HepG2 (cell line): ENCODE results near the gene CAPZB. TPM values are rescaled to one million over a fixed set of nuclear protein-coding genes. Genes with fewer than 3 reads are reported as not detected.
A peak's percentile ranks its signal among the peaks of the same experiment; 100 is the strongest.

Experiments used
- CBFB ChIP-seq: sonication (generic); formaldehyde crosslinking; IDR thresholded peaks from 2 replicates; pipeline ENCODE4 v1.4.0; 2020; ENCODE audit warnings: missing genetic modification reagents
- ELF3 ChIP-seq: IDR thresholded peaks from 2 replicates; pipeline ENCODE4 v1.6.1; 2016; ENCODE audit warnings: missing genetic modification reagents, missing compliant biosample characterization
- ETV6 ChIP-seq: sonication (generic); formaldehyde crosslinking; conservative IDR thresholded peaks from 2 replicates; pipeline ENCODE4 v1.4.0; 2020; ENCODE audit warnings: missing genetic modification reagents
- FOXK1 ChIP-seq: sonication (generic); formaldehyde crosslinking; IDR thresholded peaks from 2 replicates; pipeline ENCODE4 v1.4.0; 2020; ENCODE audit warnings: low read depth, missing genetic modification reagents, borderline replicate concordance
- GMEB2 ChIP-seq: IDR thresholded peaks from 2 replicates; pipeline ENCODE4 v1.6.1; 2016; ENCODE audit warnings: missing biosample characterization, missing genetic modification reagents, low read depth
- HIVEP1 ChIP-seq: sonication (generic); formaldehyde crosslinking; IDR thresholded peaks from 2 replicates; pipeline ENCODE4 v1.4.0; 2020; ENCODE audit warnings: mild to moderate bottlenecking, missing genetic modification reagents
- KLF13 ChIP-seq: sonication (generic); formaldehyde crosslinking; IDR thresholded peaks from 2 replicates; pipeline ENCODE4 v1.4.0; 2020; ENCODE audit warnings: mild to moderate bottlenecking, missing genetic modification reagents
- MAZ ChIP-seq, 2 experiments: sonication (generic) in 1 of 2; formaldehyde crosslinking in 1 of 2; IDR thresholded peaks; 2 replicates each; pipeline versions ENCODE4 v1.5.0 to v1.6.1; 2012 to 2020; ENCODE audit warnings: low read depth in 2 of 2, mild to moderate bottlenecking in 2 of 2, borderline replicate concordance in 1 of 2, improper control_type of control experiment in 1 of 2, low read length in 1 of 2, missing genetic modification reagents in 1 of 2, moderate library complexity in 1 of 2
- SAP130 ChIP-seq: IDR thresholded peaks from 2 replicates; pipeline ENCODE4 v1.6.1; 2016; ENCODE audit warnings: low read depth
- SPEN ChIP-seq: sonication (generic); formaldehyde crosslinking; IDR thresholded peaks from 2 replicates; pipeline ENCODE4 v1.5.1; 2020; ENCODE audit warnings: low read depth, mild to moderate bottlenecking, missing genetic modification reagents
- TAF15 ChIP-seq: fragments of 200-400 bp; formaldehyde crosslinking; IDR thresholded peaks from one replicate; pipeline ENCODE4 v1.6.1; 2018; ENCODE audit warnings: mild to moderate bottlenecking, low read depth, low read length; ENCODE audit not compliant: poor library complexity, severe bottlenecking
- TOE1 ChIP-seq: sonication (generic); formaldehyde crosslinking; IDR thresholded peaks from 2 replicates; pipeline ENCODE4 v1.4.0; 2020; ENCODE audit warnings: mild to moderate bottlenecking, missing genetic modification reagents
- TSC22D2 ChIP-seq: sonication (generic); formaldehyde crosslinking; IDR thresholded peaks from 2 replicates; pipeline ENCODE4 v1.5.1; 2020; ENCODE audit warnings: missing genetic modification reagents, mild to moderate bottlenecking, borderline replicate concordance
- YEATS4 ChIP-seq: sonication (generic); formaldehyde crosslinking; IDR thresholded peaks from 2 replicates; pipeline ENCODE4 v1.4.0; 2020; ENCODE audit warnings: missing genetic modification reagents, borderline replicate concordance
- ZBTB40 ChIP-seq, 2 experiments: fragments of 450-650 bp in 1 of 2; sonication (generic) in 1 of 2; formaldehyde crosslinking in 1 of 2; IDR thresholded peaks; 2 replicates each; pipeline versions ENCODE4 v1.6.1 to v1.8.0; 2016 to 2022; ENCODE audit warnings: antibody characterized with exemption in 1 of 2, mild to moderate bottlenecking in 1 of 2, missing genetic modification reagents in 1 of 2
- ZBTB42 ChIP-seq: sonication (generic); formaldehyde crosslinking; IDR thresholded peaks from 2 replicates; pipeline ENCODE4 v1.5.0; 2020; ENCODE audit warnings: mild to moderate bottlenecking, missing genetic modification reagents
- ZC3H4 ChIP-seq: sonication (generic); formaldehyde crosslinking; IDR thresholded peaks from 2 replicates; pipeline ENCODE4 v1.4.0; 2020; ENCODE audit warnings: missing genetic modification reagents, borderline replicate concordance
- ZMYM2 ChIP-seq: sonication (generic); formaldehyde crosslinking; IDR thresholded peaks from 2 replicates; pipeline ENCODE4 v1.8.0; 2022; ENCODE audit warnings: mild to moderate bottlenecking, missing genetic modification reagents
- ZNF841 ChIP-seq: sonication (generic); formaldehyde crosslinking; IDR thresholded peaks from 2 replicates; pipeline ENCODE4 v1.8.1; 2023; ENCODE audit warnings: missing genetic modification reagents, borderline replicate concordance
- ZNF878 ChIP-seq: sonication (generic); formaldehyde crosslinking; IDR thresholded peaks from 2 replicates; pipeline ENCODE4 v1.8.1; 2023; ENCODE audit warnings: mild to moderate bottlenecking, missing genetic modification reagents, moderate library complexity
- polyA plus RNA-seq, 8 experiments: library from polyadenylated mRNA; depleted of rRNA in 3 of 8; stranded (reverse) in 7 of 8; unstranded in 1 of 8; fragments of >200 nt; fragmentation: Illumina TruSeq in 4 of 8; extraction: Trizol in 4 of 8; gene quantifications; 2 replicates each; pipeline versions ENCODE4 v1.2.1 to v1.2.3, GENCODE V29; 2011 to 2016; ENCODE audit warnings: low read depth in 4 of 8, missing spikeins in 1 of 8, mixed read lengths in 1 of 8; ENCODE audit not compliant: insufficient read depth in 1 of 8
- total RNA-seq, 5 experiments: library from RNA; depleted of rRNA; stranded (reverse); fragments of >200 nt; fragmentation: Illumina TruSeq; extraction: Trizol; gene quantifications; 2 replicates each; pipeline ENCODE4 v1.2.3, GENCODE V29; 2016; ENCODE audit warnings: low read depth in 1 of 5

CAPZB gene
- total and polyA plus RNA-seq, 2 of the 13 experiments (the other 11 are each of a cell fraction or from before 2014, with no cell fraction given) = 58.9 to 76.9 TPM

DNA sequence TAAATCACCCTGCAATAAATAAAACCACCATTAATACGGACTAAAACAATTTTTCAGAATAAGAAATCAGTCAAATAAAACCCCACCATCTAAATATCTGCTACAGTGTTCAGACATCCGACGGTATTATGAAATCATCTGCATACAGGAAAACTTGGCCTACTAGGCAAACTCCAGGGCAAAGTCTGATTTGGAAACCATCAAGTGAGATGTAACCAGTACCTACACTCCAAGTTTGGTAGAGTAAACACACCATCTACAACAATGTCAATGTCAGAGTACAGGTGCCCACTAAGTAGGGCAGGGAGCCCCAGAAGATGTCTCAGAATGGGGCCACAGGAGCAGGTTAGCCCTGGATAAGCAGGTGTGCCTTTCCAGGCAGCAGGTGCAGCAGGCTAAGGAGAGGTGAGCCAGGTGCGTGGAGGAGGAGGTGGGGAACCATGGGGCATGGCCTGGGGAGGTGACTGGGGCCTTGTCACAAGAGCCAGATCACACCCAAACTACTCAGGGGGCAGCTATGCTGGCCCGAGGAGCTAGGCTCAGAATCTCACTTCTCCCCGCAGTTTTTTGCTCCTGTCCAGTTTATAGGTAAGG is 59.6 kb downstream of the CAPZB start (continued):
- TF ChIP-seq FOXK1 (CRISPR knock-in tag) = peak; percentile 44; the same call in 1 of the 2 replicates
- TF ChIP-seq ETV6 (CRISPR knock-in tag) = no peak
- TF ChIP-seq YEATS4 (CRISPR knock-in tag) = 0 out of 2 replicates have a peak, but pooled peaks have one; percentile 24
- TF ChIP-seq GMEB2 (CRISPR knock-in tag) = no peak
- no peak for TF ChIP-seq ZBTB42 (CRISPR knock-in tag)
- no peak for TF ChIP-seq ZBTB40 (IDR thresholded peaks at IDR 0.05)
- no peak for TF ChIP-seq ZBTB40 (CRISPR knock-in tag; IDR thresholded peaks at IDR 0.05)
- no peak for TF ChIP-seq ZMYM2 (CRISPR knock-in tag)
- no peak for TF ChIP-seq TAF15
- peak; percentile 50; the same call in 1 of the 2 replicates for TF ChIP-seq SAP130 (CRISPR knock-in tag)
- TF ChIP-seq ZNF841 = no peak
- TF ChIP-seq HIVEP1 (CRISPR knock-in tag) = no peak
- TF ChIP-seq SPEN (CRISPR knock-in tag) = no peak
- no peak for TF ChIP-seq TSC22D2
- no peak for TF ChIP-seq TOE1 (CRISPR knock-in tag)
- no peak for TF ChIP-seq MAZ (IDR thresholded peaks at IDR 0.05; ENCODE audit: borderline replicate concordance, low read depth, low read length)
- TF ChIP-seq MAZ (CRISPR knock-in tag; IDR thresholded peaks at IDR 0.05; ENCODE audit: low read depth) = no peak
- TF ChIP-seq ELF3 (CRISPR knock-in tag) = 0 out of 2 replicates have a peak, but pooled peaks have one; percentile 26
- TF ChIP-seq ZC3H4 (CRISPR knock-in tag) = no peak
- no peak for TF ChIP-seq KLF13 (CRISPR knock-in tag)
- no peak for TF ChIP-seq ZNF878
- TF ChIP-seq CBFB (CRISPR knock-in tag) = no peak
